GM18519 (cell line): Measurements from ENCODE around the gene NPC1.
A peak's percentile ranks its signal among the peaks of the same experiment; 100 is the strongest.
"Not testable (repeated sequence)": the region's sequence is repeated elsewhere in the genome, so short reads cannot be mapped to it uniquely, and the experiment has no call there.

Experiments
- ATAC-seq: cut with Tn5 transposase; IDR thresholded peaks from one replicate; pipeline ENCODE4 v1.9.1; 2021; ENCODE audit warnings: mild to moderate bottlenecking, moderate library complexity; ENCODE audit not compliant: unreplicated experiment, low FRiP score

NPC1 gene

GRCh38 chr18:23498117-23498516, 88.2 kb downstream of the NPC1 start:
- ATAC-seq = no peak

- ATAC-seq = no peak
These were observed 90.4 kb downstream of the NPC1 start for GRCh38 chr18:23495723-23496440.

- no peak for ATAC-seq
These were observed 91.3 kb downstream of the NPC1 start for GRCh38 chr18:23494992-23495391.

- ATAC-seq = no peak
These were observed 92.7 kb downstream of the NPC1 start for GRCh38 chr18:23493654-23494053.

- ATAC-seq = not testable (repeated sequence)
These were observed 96.7 kb downstream of the NPC1 start for GRCh38 chr18:23489586-23489985.

GRCh38 chr18:23487738-23488570, 98.4 kb downstream of the NPC1 start:
- peak; percentile 60 for ATAC-seq

DNA sequence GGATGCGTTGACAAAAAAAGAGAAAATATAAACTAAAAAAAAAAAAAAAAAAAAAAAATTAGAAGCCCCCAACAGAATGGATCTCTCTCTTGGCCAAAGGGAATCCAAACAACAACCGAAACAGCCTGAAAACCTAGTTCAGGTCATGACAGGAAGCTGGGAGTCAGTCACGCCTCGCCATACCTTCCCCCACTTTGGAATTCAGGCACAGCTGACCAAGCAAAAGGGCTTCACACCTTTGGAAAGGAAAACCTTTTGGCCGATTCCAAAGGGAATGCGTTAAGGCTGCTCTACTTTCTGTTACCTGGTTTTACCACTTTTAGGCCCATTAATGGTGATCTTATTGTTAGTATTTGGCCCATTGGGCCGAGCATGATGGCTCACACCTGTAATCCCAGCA, 100.9 kb downstream of the NPC1 start:
- no peak for ATAC-seq

- ATAC-seq = no peak
These were observed 101.6 kb downstream of the NPC1 start for GRCh38 chr18:23484561-23485182.
